Heart right ventricle (tissue), 16 donors: Measurements from ENCODE around the gene PHKB. TPM values are rescaled to one million over a fixed set of nuclear protein-coding genes. Genes with fewer than 3 reads are reported as not detected.
A peak's percentile ranks its signal among the peaks of the same experiment; 100 is the strongest.

Experiments
- ATAC-seq, 8 donors: fragments of 200-7000 bp; cut with Tn5 transposase; one replicate each; pipeline ENCODE4 v1.9.1; 2020; ENCODE audit warnings: mild to moderate bottlenecking in 8 of 8, moderate library complexity in 8 of 8, moderate number of reproducible peaks in 1 of 8
- DNase-seq, 2 donors: peaks; one replicate each; pipeline ENCODE4 v3.0.0-alpha.2; 2020
- H3K27ac ChIP-seq, 10 donors: fragments of 200-600 bp; sonication (generic) in 2 of 10; one replicate each; pipeline versions ENCODE4 v1.5.0 to v1.8.0; 2020 to 2022; ENCODE audit warnings: mild to moderate bottlenecking in 3 of 10
- H3K27me3 ChIP-seq, 7 donors: fragments of 200-600 bp; one replicate each; pipeline ENCODE4 v1.8.0; 2021 to 2022; ENCODE audit warnings: mild to moderate bottlenecking in 2 of 7
- H3K36me3 ChIP-seq, 9 donors: fragments of 200-600 bp; sonication (generic) in 1 of 9; one replicate each; pipeline versions ENCODE4 v1.5.0 to v1.8.0; 2020 to 2022; ENCODE audit warnings: mild to moderate bottlenecking in 2 of 9
- H3K4me1 ChIP-seq, 9 donors: fragments of 200-600 bp; sonication (generic) in 1 of 9; one replicate each; pipeline versions ENCODE4 v1.5.0 to v1.8.0; 2020 to 2022; ENCODE audit warnings: mild to moderate bottlenecking in 4 of 9
- H3K4me3 ChIP-seq, 10 donors: fragments of 200-600 bp; sonication (generic) in 2 of 10; one replicate each; pipeline versions ENCODE4 v1.5.0 to v1.8.0; 2020 to 2022; ENCODE audit warnings: mild to moderate bottlenecking in 7 of 10, moderate library complexity in 2 of 10
- H3K9me3 ChIP-seq, 11 donors: fragments of 200-600 bp in 10 of 11; sonication (generic) in 2 of 11; one replicate each; pipeline versions ENCODE4 v1.5.0 to v1.8.0; 2013 to 2022; ENCODE audit warnings: mild to moderate bottlenecking in 2 of 11, control low read depth in 1 of 11, moderate library complexity in 1 of 11
- WGBS, 2 donors: extraction: QIAGEN DNeasy Blood & Tissue Kit; methylation state at CpG; one replicate each; pipeline ENCODE4 v1.1.7; 2013; ENCODE audit warnings: inconsistent platforms in 1 of 2; 5-methylcytosine and 5-hydroxymethylcytosine counted together
- intact Hi-C, 10 donors: fragments of 100-400 bp; cut with DNase I; formaldehyde crosslinking; loops; one replicate each; pipeline versions ENCODE4 v1.11.1 to v1.14.2; 2022
- polyA plus RNA-seq, 2 donors: library from polyadenylated mRNA; stranded (reverse); fragments of 200-250 nt; gene quantifications; one replicate each; pipeline ENCODE4 v1.2.3, GENCODE V29; 2013
- total RNA-seq, 10 donors: library from RNA; stranded (reverse); fragmentation: NEBNext Ultra II Directional in 3 of 10; extraction: Animal tissue kit (Norgen Biotek cat#: 25700) in 3 of 10; gene quantifications; one replicate each; pipeline versions ENCODE4 v1.2.1 to v1.2.4, GENCODE V29; 2021 to 2023
- TF ChIP-seq, protein P1 (sequence below), 9 donors: fragments of 200-600 bp; sonication (generic) in 2 of 9; IDR thresholded peaks; one replicate each; pipeline versions ENCODE4 v1.5.0 to v1.8.0; 2021 to 2022; ENCODE audit warnings: antibody characterized with exemption in 9 of 9, mild to moderate bottlenecking in 5 of 9, moderate library complexity in 1 of 9
- donor health status: Arrhythmogenic right ventricular cardiomyopathy.
- donor health status: ischemic (EF 13 %, LVEDD 7.1; RV severe dilation, severe dysfunction).
- donor health status: healthy with polysubstance abuse.
- donor health status: DM: no; HTN: yes; CAD: no.
- donor health status: DM: no; HTN: no; CAD: no.
- donor health status: ischemic (EF 25% LVEDD 6.9; RV normal size, moderate dysfunction).
- donor health status: ischemic (EF 25% LVEDD 5.7; RV mildly dilated, moderate dysfunction).
- donor health status: healthy.
- donor health status: DM: yes; HTN: yes; CAD: no.
- donor health status: Ischemic cardiomyopathy.
- donor health status: ischemic (EF 35%, LVEDD 5.7; RV mildly dilated, moderate dysfunction).
- donor health status: nonischemic (EF 11% LVEDD 7.7; RV severe dilation, severe dysfunction).
- donor health status: DM: yes; HTN: yes; CAD: no.
- donor health status: PGD.
- donor health status: ischemic (EF 29% LVEDD 5.4; RV normal size, mild dysfunction).
- donor health status: nonischemic (EF 23%, LVEDD 6.1; RV moderate dilation, normal function).

PHKB gene
- total and polyA plus RNA-seq, 12 donors = 16.9 to 76.6 (median 63.6) TPM

DNA sequence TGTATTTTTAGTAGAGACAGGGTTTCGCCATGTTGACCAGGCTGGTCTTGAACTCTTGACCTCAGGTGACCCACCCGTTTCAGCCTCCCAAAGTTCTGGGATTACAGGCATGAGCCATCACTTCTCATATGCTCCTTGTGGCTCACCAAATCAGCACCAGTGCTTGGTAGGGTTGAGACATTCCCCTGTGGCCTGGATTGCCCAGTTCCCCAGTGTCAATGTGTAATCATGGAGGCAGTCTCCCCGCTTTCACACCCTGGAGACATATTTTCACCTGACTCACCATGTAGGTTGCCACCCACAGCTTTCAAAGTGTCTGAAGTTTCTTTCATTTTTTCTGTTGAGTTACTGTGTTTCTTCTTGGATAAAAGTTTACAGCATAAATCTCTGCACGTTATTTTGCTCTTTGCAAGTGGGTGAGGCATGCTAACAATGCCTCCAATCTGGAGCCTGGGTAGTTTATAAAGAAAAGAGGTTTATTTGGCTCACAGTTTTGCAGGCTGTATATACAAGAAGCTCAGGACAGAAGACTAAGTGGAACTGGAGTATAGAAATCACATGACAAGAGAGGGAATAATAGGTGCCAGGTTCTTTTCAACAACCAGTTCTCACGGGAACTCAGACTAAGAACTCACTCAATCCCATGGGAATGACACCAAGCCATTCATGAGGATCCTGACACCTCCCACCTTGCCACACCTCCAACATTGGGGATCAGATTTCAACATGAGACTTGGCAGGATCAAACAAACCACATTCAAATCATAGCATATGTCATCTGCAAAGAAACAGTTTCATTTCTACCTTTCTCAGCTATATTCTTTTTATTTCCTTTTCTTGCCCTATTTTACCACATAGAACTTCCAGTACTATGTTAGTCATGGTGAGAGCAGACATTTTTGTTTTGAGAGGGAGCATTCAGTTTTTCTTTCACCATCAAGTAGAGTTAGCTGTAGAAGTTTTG, 113.2 kb downstream of the PHKB start:
- H3K4me3 ChIP-seq = no peak overlapping the region
- peaks cover 0 to 17% (median 0%) of the 10 kb centered on the region in 9 donors for H3K4me1 ChIP-seq
- no peaks in the 10 kb centered on the region for H3K9me3 ChIP-seq
- TF ChIP-seq, protein P1, sequence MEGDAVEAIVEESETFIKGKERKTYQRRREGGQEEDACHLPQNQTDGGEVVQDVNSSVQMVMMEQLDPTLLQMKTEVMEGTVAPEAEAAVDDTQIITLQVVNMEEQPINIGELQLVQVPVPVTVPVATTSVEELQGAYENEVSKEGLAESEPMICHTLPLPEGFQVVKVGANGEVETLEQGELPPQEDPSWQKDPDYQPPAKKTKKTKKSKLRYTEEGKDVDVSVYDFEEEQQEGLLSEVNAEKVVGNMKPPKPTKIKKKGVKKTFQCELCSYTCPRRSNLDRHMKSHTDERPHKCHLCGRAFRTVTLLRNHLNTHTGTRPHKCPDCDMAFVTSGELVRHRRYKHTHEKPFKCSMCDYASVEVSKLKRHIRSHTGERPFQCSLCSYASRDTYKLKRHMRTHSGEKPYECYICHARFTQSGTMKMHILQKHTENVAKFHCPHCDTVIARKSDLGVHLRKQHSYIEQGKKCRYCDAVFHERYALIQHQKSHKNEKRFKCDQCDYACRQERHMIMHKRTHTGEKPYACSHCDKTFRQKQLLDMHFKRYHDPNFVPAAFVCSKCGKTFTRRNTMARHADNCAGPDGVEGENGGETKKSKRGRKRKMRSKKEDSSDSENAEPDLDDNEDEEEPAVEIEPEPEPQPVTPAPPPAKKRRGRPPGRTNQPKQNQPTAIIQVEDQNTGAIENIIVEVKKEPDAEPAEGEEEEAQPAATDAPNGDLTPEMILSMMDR (IDR thresholded peaks at IDR 0.05) = no peak
- H3K27ac ChIP-seq = peak overlapping the region in 1 of 10 donors; percentile 27
- DNase-seq (no peak), ATAC-seq (no peak)
- H3K27me3 ChIP-seq = no peaks in the 10 kb centered on the region
- intact Hi-C loops = no loop called here
- peaks cover 0 to 5% (median 0%) of the 10 kb centered on the region in 9 donors for H3K36me3 ChIP-seq
- 62 to 66% methylated on average over 5 of the region's 5 CpGs for WGBS, 2 donors

DNA sequence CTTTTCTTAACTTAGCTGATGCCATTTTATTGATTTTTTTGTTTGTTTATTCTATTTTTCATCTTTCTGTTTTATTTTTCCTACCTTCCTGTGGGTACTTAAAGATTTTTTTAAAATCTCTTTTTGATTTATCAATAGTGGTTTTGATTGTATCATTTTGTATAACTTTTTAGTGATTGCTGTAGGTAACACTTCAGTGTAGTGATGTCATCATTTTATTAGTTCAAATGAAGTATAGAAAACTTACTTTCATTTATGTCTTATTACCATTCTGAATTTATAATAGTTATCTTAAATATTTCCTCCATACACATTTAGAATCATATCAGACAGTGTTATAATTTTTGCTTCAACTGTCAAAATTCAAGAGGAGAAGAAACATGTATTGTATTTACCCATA, 115.9 kb downstream of the PHKB start:
- TF ChIP-seq, protein P1 (IDR thresholded peaks at IDR 0.05) = no peak
- intact Hi-C loops = no loop called here
- H3K4me1 ChIP-seq = peaks cover 0 to 17% (median 0%) of the 10 kb centered on the region in 9 donors

DNA sequence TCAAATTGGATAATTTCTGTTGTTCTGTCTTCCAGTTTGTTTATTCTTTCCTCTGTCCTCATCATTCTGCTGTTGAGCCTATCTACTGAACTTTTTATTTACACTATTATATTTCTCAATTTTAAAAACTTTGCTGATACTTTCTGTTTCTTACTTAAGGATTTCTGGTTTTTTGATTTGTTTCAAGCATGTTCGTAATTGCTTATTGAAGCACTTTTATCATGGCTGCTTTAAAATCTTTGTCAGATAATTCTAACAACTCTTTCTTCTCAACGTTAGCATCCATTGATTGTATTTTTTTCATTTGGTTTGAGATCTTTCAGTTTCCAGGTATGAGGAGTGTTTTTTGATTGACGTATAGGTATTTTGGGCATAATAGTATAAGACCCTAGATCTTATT, 116.9 kb downstream of the PHKB start:
- peaks cover 0 to 24% (median 0%) of the 10 kb centered on the region in 9 donors for H3K36me3 ChIP-seq
- ATAC-seq = no peak
- intact Hi-C loops = no loop called here
- WGBS, 2 donors = 80 to 81% methylated on average over 3 of the region's 3 CpGs
- H3K4me1 ChIP-seq = peaks cover 0 to 16% (median 0%) of the 10 kb centered on the region in 9 donors
- H3K27me3 ChIP-seq = no peaks in the 10 kb centered on the region
- no peak for DNase-seq
- no peaks in the 10 kb centered on the region for H3K9me3 ChIP-seq
- H3K27ac ChIP-seq = no peak overlapping the region
- TF ChIP-seq, protein P1 (IDR thresholded peaks at IDR 0.05) = no peak
- H3K4me3 ChIP-seq = no peak overlapping the region

More for the DNA sequence above, 115.9 kb downstream of the PHKB start:
- H3K9me3 ChIP-seq = no peaks in the 10 kb centered on the region
- peaks cover 0 to 17% (median 0%) of the 10 kb centered on the region in 9 donors for H3K36me3 ChIP-seq
- no peak overlapping the region for H3K4me3 ChIP-seq
- H3K27me3 ChIP-seq = no peaks in the 10 kb centered on the region
- DNase-seq = no peak
- ATAC-seq = no peak
- no peak overlapping the region for H3K27ac ChIP-seq

DNA sequence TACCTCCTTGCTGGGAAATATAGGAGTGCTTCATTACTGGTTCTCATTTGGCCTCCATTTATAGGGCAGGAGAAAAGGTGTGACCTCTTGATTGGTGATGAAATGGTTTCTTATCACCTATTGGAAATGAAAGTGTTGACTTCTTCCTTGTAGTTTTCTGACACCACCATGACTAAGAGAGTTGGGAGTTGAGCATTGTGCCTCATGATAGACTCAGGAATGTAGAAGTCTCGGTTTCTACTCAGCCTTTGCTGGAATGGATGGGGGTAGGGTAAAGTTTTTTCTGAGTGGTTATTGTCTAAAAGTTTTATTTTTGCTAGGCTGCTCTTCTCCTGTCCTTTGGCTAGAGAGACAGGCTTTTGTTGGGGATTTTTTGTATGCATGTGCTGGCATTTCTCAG, 117.4 kb downstream of the PHKB start:
- ATAC-seq = no peak
- intact Hi-C loops = no loop called here

More for the DNA sequence above, 117.4 kb downstream of the PHKB start:
- no peaks in the 10 kb centered on the region for H3K9me3 ChIP-seq
- no peak overlapping the region for H3K4me3 ChIP-seq
- peaks cover 0 to 11% (median 0%) of the 10 kb centered on the region in 9 donors for H3K4me1 ChIP-seq
- no peak for DNase-seq
- no peak overlapping the region for H3K27ac ChIP-seq
- peaks cover 0 to 24% (median 0%) of the 10 kb centered on the region in 9 donors for H3K36me3 ChIP-seq
- TF ChIP-seq, protein P1 (IDR thresholded peaks at IDR 0.05) = no peak
- no peaks in the 10 kb centered on the region for H3K27me3 ChIP-seq
- 97 to 98% methylated on average over 1 of the region's 1 CpG for WGBS, 2 donors
